K562 treated with DMSO at 1 percent for 48 hours (cell line): Measurements from ENCODE around the gene PCBP2. TPM values are rescaled to one million over a fixed set of nuclear protein-coding genes. Genes with fewer than 3 reads are reported as not detected.

Source experiments
- total RNA-seq: library from RNA; unstranded; fragments of 300-600 nt; gene quantifications from 2 replicates; pipeline ENCODE4 v1.2.3, GENCODE V29; 2022; ENCODE audit warnings: low replicate concordance; ENCODE audit errors: extremely low read depth

Gene PCBP2
- 314 and 817 TPM in 2 replicates for total RNA-seq

DNA sequence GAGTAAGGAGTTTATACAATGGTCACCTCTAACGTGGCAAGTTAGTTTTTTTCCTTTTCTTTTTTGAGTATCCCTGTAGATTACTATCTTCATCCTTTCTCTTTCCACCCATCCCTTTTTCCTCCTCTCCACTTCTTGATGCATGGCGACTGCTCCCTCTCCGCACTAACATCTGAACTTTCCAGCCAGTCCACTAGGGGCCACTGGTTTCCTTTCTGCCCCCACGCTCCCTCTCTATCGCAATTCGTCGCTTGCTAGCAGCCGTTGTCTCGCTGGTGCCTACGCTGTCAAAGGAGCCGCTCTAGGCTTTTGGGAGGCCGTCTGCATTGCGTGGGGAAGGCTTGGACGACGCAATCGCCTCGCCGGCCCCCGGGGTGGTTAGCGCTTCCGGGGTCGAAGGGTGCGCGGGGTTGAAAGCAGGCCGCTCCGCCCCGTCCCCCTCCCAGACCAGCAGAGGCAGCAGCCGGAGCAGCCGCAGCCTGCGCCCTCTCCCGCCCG is at the start of gene PCBP2:
PCBP2 (plus strand) TSS at position 442 of the 498 bp plus-strand sequence. CDS start 2,699 bp downstream, outside the sequence.

DNA sequence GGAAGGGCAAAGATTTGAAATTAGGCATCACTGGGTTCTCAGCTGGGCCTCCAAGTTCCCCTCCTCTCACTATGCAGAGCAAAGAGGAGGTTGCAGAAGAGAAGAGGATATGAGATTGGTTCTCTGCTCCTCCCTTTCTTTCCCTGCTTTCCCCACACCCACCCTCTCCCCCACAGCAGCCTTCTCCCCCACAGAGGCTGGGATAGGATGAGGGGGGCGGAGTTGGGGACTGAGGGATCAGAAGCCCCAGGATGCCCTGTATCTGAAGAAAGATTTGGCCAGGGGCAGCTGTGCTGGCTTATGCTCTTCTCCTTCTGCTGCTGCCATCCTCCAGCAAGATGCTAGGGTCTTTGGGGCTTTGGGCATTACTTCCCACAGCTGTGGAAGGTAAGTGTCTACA is 28.3 kb upstream of the PCBP2 start, which contains the start of gene AMHR2:
AMHR2 (plus strand) TSS at position 259 of the 400 bp plus-strand sequence; CDS start at position 339, 80 bp downstream.

DNA sequence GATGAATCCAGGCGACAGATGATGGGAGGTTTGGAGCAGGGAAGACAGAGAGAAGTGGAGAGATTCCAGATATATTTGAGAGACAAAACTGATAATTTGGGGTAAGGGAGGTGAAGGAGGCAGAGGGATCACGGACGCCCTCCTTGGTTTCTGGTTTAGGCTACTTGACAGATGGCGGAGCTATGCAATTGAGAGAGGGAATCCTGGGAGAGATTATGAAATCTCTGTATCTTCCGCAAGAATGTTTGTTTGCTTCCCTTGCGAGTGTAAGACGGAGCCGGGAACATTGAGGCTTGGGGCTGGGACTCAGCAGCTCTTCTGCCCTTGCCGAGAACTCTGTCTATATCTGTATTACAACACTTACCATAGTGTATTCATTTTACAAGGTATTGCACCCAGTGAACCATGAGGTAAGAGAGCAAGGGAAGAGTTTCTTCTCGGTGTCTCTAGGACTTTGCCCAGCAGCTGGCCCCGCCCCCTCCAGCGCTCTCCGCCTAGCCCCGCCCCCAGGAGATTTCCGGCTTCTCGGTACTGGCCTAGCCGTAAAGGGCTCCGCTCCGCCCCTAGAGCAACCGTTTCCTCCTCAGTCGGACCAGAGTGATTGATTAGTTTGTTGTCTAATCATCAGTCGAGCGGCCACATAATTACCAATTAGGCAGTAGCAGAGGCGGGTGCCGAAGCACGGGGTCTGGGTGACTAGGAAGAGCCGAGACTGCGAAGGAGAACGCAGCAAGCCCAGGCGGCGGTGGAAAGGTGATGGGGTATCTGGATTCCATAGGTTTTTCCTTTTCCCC is 10.7 kb upstream of the PCBP2 start, which contains the start of gene PRR13:
PRR13 (plus strand) TSS at position 695 of the 794 bp plus-strand sequence. CDS start 981 bp downstream, outside the sequence.

DNA sequence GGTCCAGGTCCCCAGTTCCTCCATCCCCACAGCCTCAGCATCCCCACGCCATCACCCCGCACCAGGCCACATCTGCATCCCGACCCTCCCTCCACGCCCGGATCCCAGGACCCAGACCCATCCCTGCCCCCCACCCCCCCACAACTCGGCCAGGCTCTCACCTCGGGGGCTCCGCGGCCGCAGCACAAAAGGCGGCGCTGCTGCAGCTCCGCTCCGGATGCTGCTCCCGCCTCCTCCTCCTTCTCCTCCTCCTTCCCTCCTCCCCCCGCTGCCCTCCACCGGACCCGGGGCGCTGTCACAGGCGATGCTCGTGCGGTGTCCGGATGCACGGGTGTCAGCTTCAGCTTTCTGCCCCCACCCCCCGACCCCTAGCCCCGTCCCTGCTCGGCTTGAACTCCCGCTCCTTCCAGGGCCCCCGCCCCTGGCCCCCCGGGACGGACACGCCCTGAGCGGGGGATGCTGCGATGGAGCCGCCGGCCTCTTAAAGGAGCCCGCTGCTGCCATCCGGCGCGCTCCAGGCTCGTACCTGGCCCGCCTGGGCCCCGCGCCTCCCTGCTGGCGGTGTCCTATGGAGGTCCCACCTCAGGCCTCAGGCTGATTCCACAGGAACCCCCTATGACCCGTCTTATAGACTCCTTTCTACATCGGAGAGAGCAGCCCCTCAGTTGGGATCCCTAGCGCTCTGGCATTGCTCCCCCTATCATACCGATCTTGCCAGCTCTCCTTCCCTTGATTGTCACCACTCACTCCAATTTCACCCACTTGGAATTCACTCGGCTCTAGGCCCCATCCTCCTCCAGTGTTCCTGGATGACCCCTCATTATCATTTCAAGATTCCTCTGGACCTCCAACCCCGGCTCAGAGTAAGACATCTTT is 47.6 kb downstream of the PCBP2 start, which contains the start of gene MAP3K12:
MAP3K12 (minus strand) TSS at position 193 of the 876 bp plus-strand sequence. CDS start 12,067 bp downstream, outside the sequence.

DNA sequence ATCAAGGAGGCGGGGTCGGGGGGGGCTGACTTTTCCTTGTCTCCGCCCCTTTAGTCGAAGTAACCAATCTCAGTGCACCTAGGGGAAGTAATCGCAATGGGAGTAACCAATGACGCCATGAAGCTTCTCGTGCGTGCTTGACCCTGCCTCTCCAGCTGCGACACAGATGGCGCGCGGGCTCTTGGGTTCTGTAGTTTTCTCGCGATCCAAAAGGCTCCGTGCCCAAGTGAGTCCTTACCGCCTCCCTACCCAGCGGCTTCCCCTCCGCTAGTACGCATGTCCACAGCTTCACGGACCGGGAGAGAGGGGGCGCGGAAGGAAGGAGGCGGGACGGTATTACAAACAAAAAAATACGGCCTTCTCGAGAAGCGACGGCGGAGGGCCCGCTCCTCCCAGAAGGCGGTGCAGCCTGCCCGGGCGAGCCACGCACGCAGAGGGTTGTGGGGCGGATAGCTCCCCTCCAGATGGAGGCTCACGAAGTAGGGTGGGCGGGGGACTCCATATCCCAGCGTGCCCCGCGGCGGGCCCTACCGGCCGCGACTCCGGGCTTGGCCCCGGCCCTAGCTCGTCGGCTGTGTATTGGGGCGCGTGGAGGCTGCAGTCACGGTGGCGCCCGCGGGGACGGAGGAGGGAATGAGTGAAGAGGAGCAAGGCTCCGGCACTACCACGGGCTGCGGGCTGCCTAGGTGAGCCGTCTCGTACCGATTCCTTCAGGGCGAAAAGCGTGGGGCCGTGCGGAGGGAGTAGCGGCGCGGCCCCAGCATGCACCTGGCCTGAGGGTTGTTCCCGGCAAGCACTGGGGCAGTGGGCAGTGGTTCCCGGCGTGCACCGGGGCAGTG is 49.1 kb downstream of the PCBP2 start, which contains the start of gene TARBP2:
TARBP2 (plus strand) TSS at position 508 of the 839 bp plus-strand sequence; CDS start at position 634, 126 bp downstream.

DNA sequence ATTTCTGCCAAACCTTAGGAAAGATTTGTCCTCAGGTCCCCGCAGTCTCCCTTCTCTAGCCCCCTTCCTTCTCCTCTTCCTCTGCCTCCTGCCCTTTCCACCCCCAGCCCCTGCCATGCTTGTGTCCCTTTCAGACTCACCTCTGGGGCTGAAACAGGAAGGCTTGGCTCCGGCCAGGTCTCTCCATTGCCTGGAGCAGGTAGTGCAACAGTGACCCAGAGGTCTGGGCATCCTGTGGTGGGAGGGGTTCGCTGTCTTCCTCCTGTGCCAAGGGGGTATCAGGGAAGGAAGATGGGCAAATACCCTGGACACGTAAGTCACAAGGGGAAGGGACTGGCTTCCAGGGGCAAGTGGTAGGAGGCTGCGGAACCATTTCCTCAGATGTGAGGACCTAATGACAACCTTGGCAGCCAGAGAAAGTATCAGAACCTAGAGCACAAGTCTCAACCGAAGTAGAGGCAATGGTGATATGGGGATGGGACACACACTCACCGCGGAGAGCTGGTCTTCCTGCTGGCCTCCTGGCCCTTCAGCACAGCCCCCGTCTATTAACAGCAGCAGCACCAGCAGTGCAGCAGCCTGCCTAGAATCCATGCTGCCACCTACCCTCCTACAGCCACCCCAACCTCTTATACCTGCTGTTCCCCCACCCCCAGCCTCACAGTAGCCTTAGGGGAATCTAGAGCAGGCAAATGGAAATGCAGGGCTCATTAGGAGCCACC is 55.1 kb downstream of the PCBP2 start, which contains the start of gene NPFF:
NPFF (minus strand) TSS at position 604 of the 722 bp plus-strand sequence; CDS start at position 594, 10 bp downstream.

Other genes starting within 250 kb of the PCBP2 start
- gene ITGB7, start 244.9 kb upstream of the PCBP2 start, total RNA-seq = not detected in 2 replicates
- not detected in 2 replicates for gene RARG, start 219.9 kb upstream of the PCBP2 start, total RNA-seq
- not detected in 2 replicates for gene ESPL1, start 183.8 kb upstream of the PCBP2 start, total RNA-seq
- gene PFDN5, start 156.6 kb upstream of the PCBP2 start, total RNA-seq = not detected in 2 replicates
- not detected in 2 replicates for gene MYG1, start 152.4 kb upstream of the PCBP2 start, total RNA-seq
- 870 TPM in 1 of 2 replicates, not detected in the other for gene AAAS, start 130.5 kb upstream of the PCBP2 start, total RNA-seq
- gene SP7, start 115.7 kb upstream of the PCBP2 start, total RNA-seq = not detected in 2 replicates
- gene SP1, start 71.9 kb upstream of the PCBP2 start, total RNA-seq = not detected in 2 replicates
- gene AMHR2, start 28.2 kb upstream of the PCBP2 start, total RNA-seq = not detected in 2 replicates
- gene PRR13, start 10.4 kb upstream of the PCBP2 start, total RNA-seq = not detected in 2 replicates
- gene MAP3K12, start 47.4 kb downstream of the PCBP2 start, total RNA-seq = not detected in 2 replicates
- gene TARBP2, start 49.2 kb downstream of the PCBP2 start, total RNA-seq = not detected in 2 replicates
- not detected in 2 replicates for gene NPFF, start 55.4 kb downstream of the PCBP2 start, total RNA-seq
- gene ATF7, start 174.3 kb downstream of the PCBP2 start, total RNA-seq = not detected in 2 replicates
- gene ATP5MC2, start 224.0 kb downstream of the PCBP2 start, total RNA-seq = not detected in 2 replicates